HPDE6-E6E7 (cell line): Measurements from ENCODE around the gene SLC44A2.
"Not testable (repeated sequence)": the region's sequence is repeated elsewhere in the genome, so short reads cannot be mapped to it uniquely, and the experiment has no call there.

Experiments used
- DNase-seq: peaks from one replicate; pipeline ENCODE4 v3.0.0; 2011; ENCODE audit warnings: missing footprints; ENCODE audit errors: extremely low spot score

Gene SLC44A2

GRCh38 chr19:10651851-10652250 lies 26.5 kb downstream of the SLC44A2 start:
- no peak for DNase-seq

DNA sequence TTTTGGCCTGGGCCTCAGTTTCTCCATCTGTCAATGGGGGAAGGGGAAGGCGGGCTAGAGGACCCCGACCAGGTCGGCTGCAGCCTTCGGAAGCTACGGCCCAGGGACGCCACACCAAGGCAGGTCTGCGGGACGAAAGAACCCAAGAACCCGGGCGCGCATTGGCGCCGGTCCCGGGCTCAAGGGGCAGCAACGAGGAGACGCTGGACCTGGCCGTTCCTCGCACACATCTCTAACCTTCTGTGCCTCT lies 28.1 kb downstream of the SLC44A2 start:
- DNase-seq = no peak

- DNase-seq = peak; percentile 94
Observed at GRCh38 chr19:10653732-10654609, 28.6 kb downstream of the SLC44A2 start, which contains the start of gene ILF3. Gene ILF3 (plus strand): TSS chr19:10654346. CDS start chr19:10670606, 16,260 bp downstream.

GRCh38 chr19:10654610-10655456 lies 29.5 kb downstream of the SLC44A2 start:
- peak; percentile 59 for DNase-seq

- DNase-seq = no peak
Observed at GRCh38 chr19:10655457-10656312, 30.3 kb downstream of the SLC44A2 start.

DNA sequence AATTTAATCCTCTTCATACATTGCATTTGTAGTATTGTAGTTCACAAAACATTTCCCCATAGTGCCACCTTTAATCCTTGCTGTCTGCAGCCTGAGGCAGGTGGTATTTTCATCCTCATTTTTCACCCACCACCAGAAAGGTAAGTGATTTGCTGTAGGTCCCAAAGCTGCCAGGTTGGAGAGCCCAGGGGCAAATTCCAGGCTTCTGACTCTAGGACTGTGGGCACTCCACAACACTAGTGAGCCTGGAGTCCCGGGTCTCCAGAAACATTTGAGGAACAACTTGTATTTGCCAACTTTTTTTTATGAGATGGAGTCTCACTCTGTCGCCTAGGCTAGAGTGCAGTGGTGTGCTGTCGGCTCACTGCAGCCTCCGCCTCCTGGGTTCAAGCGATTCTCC lies 35.0 kb downstream of the SLC44A2 start:
- DNase-seq = no peak

GRCh38 chr19:10661946-10662345 lies 36.6 kb downstream of the SLC44A2 start:
- no peak for DNase-seq

GRCh38 chr19:10662384-10663251 lies 37.3 kb downstream of the SLC44A2 start:
- no peak for DNase-seq

- DNase-seq = not testable (repeated sequence)
Observed at GRCh38 chr19:10663252-10663563, 37.9 kb downstream of the SLC44A2 start.

GRCh38 chr19:10667867-10668266 lies 42.5 kb downstream of the SLC44A2 start:
- DNase-seq = no peak

DNA sequence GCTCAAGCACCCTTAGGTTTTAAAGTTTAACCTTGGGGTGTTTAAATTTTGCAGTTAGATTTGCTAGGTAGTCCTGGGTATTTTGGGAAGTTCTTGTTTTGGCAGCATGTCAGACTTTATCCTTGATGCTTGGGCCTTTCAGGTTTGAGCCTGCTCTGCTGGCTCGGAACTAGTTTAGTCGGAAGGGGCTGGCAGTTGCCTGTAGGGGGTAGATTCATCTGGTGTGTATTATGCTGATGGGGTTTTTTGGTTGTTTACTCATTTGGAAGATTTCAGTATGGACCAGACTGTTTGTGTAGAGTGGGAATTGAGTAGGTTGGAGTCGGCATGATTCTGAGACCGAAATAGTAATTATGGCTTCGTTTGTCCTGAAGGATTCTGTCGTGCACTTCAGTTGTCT lies 43.9 kb downstream of the SLC44A2 start:
- no peak for DNase-seq

GRCh38 chr19:10670182-10670581 lies 44.8 kb downstream of the SLC44A2 start:
- no peak for DNase-seq

GRCh38 chr19:10670876-10671804 lies 45.8 kb downstream of the SLC44A2 start:
- DNase-seq = no peak

DNA sequence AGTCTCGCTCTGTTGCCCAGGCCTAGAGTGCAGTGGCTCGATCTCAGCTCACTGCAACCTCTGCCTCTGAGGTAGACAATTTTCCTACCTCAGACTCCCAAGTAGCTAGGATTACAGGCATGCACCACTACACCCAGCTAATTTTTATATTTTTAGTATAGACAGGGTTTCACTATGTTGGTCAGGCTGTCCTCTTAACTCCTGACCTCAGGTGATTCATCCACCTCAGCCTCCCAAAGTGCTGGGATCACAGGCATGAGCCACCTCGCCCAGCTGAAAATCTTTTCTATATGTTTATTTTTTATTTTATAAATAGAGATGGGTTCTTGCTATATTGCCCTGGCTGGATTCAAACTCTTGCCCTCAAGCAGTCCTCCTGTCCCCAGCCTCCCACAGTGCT lies 46.6 kb downstream of the SLC44A2 start:
- not testable (repeated sequence) for DNase-seq

- DNase-seq = not testable (repeated sequence)
Observed at GRCh38 chr19:10675214-10675613, 49.9 kb downstream of the SLC44A2 start.

- no peak for DNase-seq
Observed at GRCh38 chr19:10677751-10678150, 52.4 kb downstream of the SLC44A2 start.

- DNase-seq = no peak
Observed at GRCh38 chr19:10678813-10679212, 53.5 kb downstream of the SLC44A2 start.

- no peak for DNase-seq
Observed at GRCh38 chr19:10679743-10680142, 54.4 kb downstream of the SLC44A2 start.

- no peak for DNase-seq
Observed at GRCh38 chr19:10680545-10681135, 55.3 kb downstream of the SLC44A2 start.

GRCh38 chr19:10681658-10682057 lies 56.3 kb downstream of the SLC44A2 start:
- DNase-seq = no peak
